ENCODE results near the gene MKLN1.
"Not testable (repeated sequence)": the region's sequence is repeated elsewhere in the genome, so short reads cannot be mapped to it uniquely, and the experiment has no call there.

Gene MKLN1

GRCh38 chr7:131320603-131321002 lies 7.1 kb upstream of the MKLN1 start:
- no peak for DNase-seq

- no peak for DNase-seq
Measured at GRCh38 chr7:131321656-131322055, 6.0 kb upstream of the MKLN1 start.

GRCh38 chr7:131322061-131322460 lies 5.6 kb upstream of the MKLN1 start:
- no peak for DNase-seq

- no peak for DNase-seq
Measured at GRCh38 chr7:131322861-131323260, 4.8 kb upstream of the MKLN1 start.

GRCh38 chr7:131325179-131325840 lies 2.4 kb upstream of the MKLN1 start:
- DNase-seq, result no peak

GRCh38 chr7:131326576-131326975 lies 1.1 kb upstream of the MKLN1 start:
- DNase-seq, result no peak

GRCh38 chr7:131327049-131327625 lies 539 bp upstream of the MKLN1 start:
- no peak for DNase-seq

- DNase-seq, result no peak
Measured at GRCh38 chr7:131328377-131329175, 900 bp downstream of the MKLN1 start.

- no peak for DNase-seq
Measured at GRCh38 chr7:131329176-131329570, 1.5 kb downstream of the MKLN1 start.

- DNase-seq, result no peak
Measured at GRCh38 chr7:131330299-131330698, 2.6 kb downstream of the MKLN1 start.

GRCh38 chr7:131331806-131332205 lies 4.1 kb downstream of the MKLN1 start:
- no peak for DNase-seq

GRCh38 chr7:131332729-131333128 lies 5.1 kb downstream of the MKLN1 start:
- not testable (repeated sequence) for DNase-seq

- no peak for DNase-seq
Measured at GRCh38 chr7:131335639-131336381, 8.1 kb downstream of the MKLN1 start.

- no peak for DNase-seq
Measured at GRCh38 chr7:131336956-131337355, 9.3 kb downstream of the MKLN1 start.

- no peak for DNase-seq
Measured at GRCh38 chr7:131338173-131338572, 10.5 kb downstream of the MKLN1 start.

GRCh38 chr7:131338691-131339390 lies 11.2 kb downstream of the MKLN1 start:
- no peak for DNase-seq

GRCh38 chr7:131341690-131342089 lies 14.0 kb downstream of the MKLN1 start:
- no peak for DNase-seq

GRCh38 chr7:131342864-131343442 lies 15.3 kb downstream of the MKLN1 start:
- DNase-seq, result no peak

- no peak for DNase-seq
Measured at GRCh38 chr7:131346885-131347592, 19.4 kb downstream of the MKLN1 start.

- DNase-seq, result no peak
Measured at GRCh38 chr7:131352032-131352431, 24.4 kb downstream of the MKLN1 start.

GRCh38 chr7:131354390-131354789 lies 26.7 kb downstream of the MKLN1 start:
- no peak for DNase-seq

Data from activated T-cell treated with anti-CD3 and anti-CD28 coated beads for 4 hours (primary cell).